ENCODE measurements around the gene ULK4.
A peak's percentile ranks its signal among the peaks of the same experiment; 100 is the strongest.

Gene ULK4

GRCh38 chr3:41222501-41222900 lies 739.4 kb downstream of the ULK4 start:
- H3K9ac ChIP-seq (ENCODE audit: low read depth, low read length): no peak overlapping the region
- H3K27me3 ChIP-seq (ENCODE audit: control insufficient read depth, insufficient read depth, low read length): no peaks in the 10 kb centered on the region
- H3K4me3 ChIP-seq (ENCODE audit: low read depth, low read length): no peak overlapping the region
- peaks cover 39% of the 10 kb centered on the region for H3K36me3 ChIP-seq (ENCODE audit: control insufficient read depth, insufficient read depth, low read length)
- H3K27ac ChIP-seq (ENCODE audit: low read depth, low read length): no peak overlapping the region
- H3K4me1 ChIP-seq (ENCODE audit: control insufficient read depth, insufficient read depth, low read length): peaks cover 4% of the 10 kb centered on the region; the same call in 1 of the 2 replicates
- H3K9me3 ChIP-seq (ENCODE audit: control insufficient read depth, insufficient read depth, low read length): no peaks in the 10 kb centered on the region

- no peak overlapping the region for H3K4me3 ChIP-seq (ENCODE audit: low read depth, low read length)
- H3K9me3 ChIP-seq (ENCODE audit: control insufficient read depth, insufficient read depth, low read length): no peaks in the 10 kb centered on the region
- peaks cover 34% of the 10 kb centered on the region for H3K36me3 ChIP-seq (ENCODE audit: control insufficient read depth, insufficient read depth, low read length)
Observed at GRCh38 chr3:41222012-41222411, 739.9 kb downstream of the ULK4 start.

GRCh38 chr3:41220906-41221677 lies 740.8 kb downstream of the ULK4 start:
- Histone ChIP-seq H3K27ac (ENCODE audit: low read depth, low read length) (no peak overlapping the region), H3K4me1 (ENCODE audit: control insufficient read depth, insufficient read depth, low read length) (peaks cover 17% of the 10 kb centered on the region), H3K4me3 (ENCODE audit: low read depth, low read length) (no peak overlapping the region), H3K27me3 (ENCODE audit: control insufficient read depth, insufficient read depth, low read length) (no peaks in the 10 kb centered on the region), H3K9ac (ENCODE audit: low read depth, low read length) (no peak overlapping the region), H3K36me3 (ENCODE audit: control insufficient read depth, insufficient read depth, low read length) (peaks cover 25% of the 10 kb centered on the region), H3K9me3 (ENCODE audit: control insufficient read depth, insufficient read depth, low read length) (no peaks in the 10 kb centered on the region)

More at GRCh38 chr3:41222012-41222411, 739.9 kb downstream of the ULK4 start:
- no peak overlapping the region for H3K27ac ChIP-seq (ENCODE audit: low read depth, low read length)
- H3K4me1 ChIP-seq (ENCODE audit: control insufficient read depth, insufficient read depth, low read length): peaks cover 8% of the 10 kb centered on the region
- H3K27me3 ChIP-seq (ENCODE audit: control insufficient read depth, insufficient read depth, low read length): no peaks in the 10 kb centered on the region
- H3K9ac ChIP-seq (ENCODE audit: low read depth, low read length): no peak overlapping the region

- Histone ChIP-seq H3K9me3 (ENCODE audit: control insufficient read depth, insufficient read depth, low read length) (no peaks in the 10 kb centered on the region), H3K27me3 (ENCODE audit: control insufficient read depth, insufficient read depth, low read length) (no peaks in the 10 kb centered on the region), H3K27ac (ENCODE audit: low read depth, low read length) (no peak overlapping the region), H3K4me1 (ENCODE audit: control insufficient read depth, insufficient read depth, low read length) (peaks cover 31% of the 10 kb centered on the region), H3K4me3 (ENCODE audit: low read depth, low read length) (no peak overlapping the region), H3K9ac (ENCODE audit: low read depth, low read length) (no peak overlapping the region), H3K36me3 (ENCODE audit: control insufficient read depth, insufficient read depth, low read length) (peaks cover 8% of the 10 kb centered on the region)
Observed at GRCh38 chr3:41219424-41219823, 742.5 kb downstream of the ULK4 start.

- Histone ChIP-seq H3K4me3 (ENCODE audit: low read depth, low read length) (no peak overlapping the region), H3K36me3 (ENCODE audit: control insufficient read depth, insufficient read depth, low read length) (no peaks in the 10 kb centered on the region), H3K27me3 (ENCODE audit: control insufficient read depth, insufficient read depth, low read length) (no peaks in the 10 kb centered on the region), H3K4me1 (ENCODE audit: control insufficient read depth, insufficient read depth, low read length) (peaks cover 55% of the 10 kb centered on the region), H3K9ac (ENCODE audit: low read depth, low read length) (no peak overlapping the region), H3K9me3 (ENCODE audit: control insufficient read depth, insufficient read depth, low read length) (no peaks in the 10 kb centered on the region), H3K27ac (ENCODE audit: low read depth, low read length) (peak overlapping the region; percentile 15)
Observed at GRCh38 chr3:41216993-41217392, 744.9 kb downstream of the ULK4 start.

- no peak overlapping the region for H3K9ac ChIP-seq (ENCODE audit: low read depth, low read length)
- no peaks in the 10 kb centered on the region for H3K36me3 ChIP-seq (ENCODE audit: control insufficient read depth, insufficient read depth, low read length)
- H3K4me1 ChIP-seq (ENCODE audit: control insufficient read depth, insufficient read depth, low read length): peaks cover 59% of the 10 kb centered on the region
- H3K27ac ChIP-seq (ENCODE audit: low read depth, low read length): no peak overlapping the region
- no peaks in the 10 kb centered on the region for H3K27me3 ChIP-seq (ENCODE audit: control insufficient read depth, insufficient read depth, low read length)
- H3K9me3 ChIP-seq (ENCODE audit: control insufficient read depth, insufficient read depth, low read length): no peaks in the 10 kb centered on the region
- H3K4me3 ChIP-seq (ENCODE audit: low read depth, low read length): no peak overlapping the region
Observed at GRCh38 chr3:41216422-41216821, 745.5 kb downstream of the ULK4 start.

GRCh38 chr3:41213588-41213987 lies 748.3 kb downstream of the ULK4 start:
- no peaks in the 10 kb centered on the region for H3K36me3 ChIP-seq (ENCODE audit: control insufficient read depth, insufficient read depth, low read length)
- H3K4me1 ChIP-seq (ENCODE audit: control insufficient read depth, insufficient read depth, low read length): peaks cover 60% of the 10 kb centered on the region
- no peak overlapping the region for H3K4me3 ChIP-seq (ENCODE audit: low read depth, low read length)

GRCh38 chr3:41212088-41212487 lies 749.8 kb downstream of the ULK4 start:
- peaks cover 69% of the 10 kb centered on the region for H3K4me1 ChIP-seq (ENCODE audit: control insufficient read depth, insufficient read depth, low read length)
- no peak overlapping the region for H3K9ac ChIP-seq (ENCODE audit: low read depth, low read length)
- no peaks in the 10 kb centered on the region for H3K9me3 ChIP-seq (ENCODE audit: control insufficient read depth, insufficient read depth, low read length)
- no peak overlapping the region for H3K27ac ChIP-seq (ENCODE audit: low read depth, low read length)
- H3K27me3 ChIP-seq (ENCODE audit: control insufficient read depth, insufficient read depth, low read length): no peaks in the 10 kb centered on the region
- no peak overlapping the region for H3K4me3 ChIP-seq (ENCODE audit: low read depth, low read length)
- H3K36me3 ChIP-seq (ENCODE audit: control insufficient read depth, insufficient read depth, low read length): no peaks in the 10 kb centered on the region

More at GRCh38 chr3:41213588-41213987, 748.3 kb downstream of the ULK4 start:
- H3K27ac ChIP-seq (ENCODE audit: low read depth, low read length): no peak overlapping the region
- H3K27me3 ChIP-seq (ENCODE audit: control insufficient read depth, insufficient read depth, low read length): no peaks in the 10 kb centered on the region
- no peak overlapping the region for H3K9ac ChIP-seq (ENCODE audit: low read depth, low read length)
- no peaks in the 10 kb centered on the region for H3K9me3 ChIP-seq (ENCODE audit: control insufficient read depth, insufficient read depth, low read length)

- Histone ChIP-seq H3K36me3 (ENCODE audit: control insufficient read depth, insufficient read depth, low read length) (no peaks in the 10 kb centered on the region), H3K9ac (ENCODE audit: low read depth, low read length) (no peak overlapping the region), H3K27me3 (ENCODE audit: control insufficient read depth, insufficient read depth, low read length) (no peaks in the 10 kb centered on the region), H3K4me3 (ENCODE audit: low read depth, low read length) (no peak overlapping the region), H3K9me3 (ENCODE audit: control insufficient read depth, insufficient read depth, low read length) (no peaks in the 10 kb centered on the region), H3K27ac (ENCODE audit: low read depth, low read length) (no peak overlapping the region), H3K4me1 (ENCODE audit: control insufficient read depth, insufficient read depth, low read length) (peaks cover 69% of the 10 kb centered on the region)
Observed at GRCh38 chr3:41210966-41211365, 750.9 kb downstream of the ULK4 start.

- no peak overlapping the region for H3K9ac ChIP-seq (ENCODE audit: low read depth, low read length)
- H3K4me1 ChIP-seq (ENCODE audit: control insufficient read depth, insufficient read depth, low read length): peaks cover 71% of the 10 kb centered on the region
- no peaks in the 10 kb centered on the region for H3K27me3 ChIP-seq (ENCODE audit: control insufficient read depth, insufficient read depth, low read length)
- H3K4me3 ChIP-seq (ENCODE audit: low read depth, low read length): no peak overlapping the region
- H3K9me3 ChIP-seq (ENCODE audit: control insufficient read depth, insufficient read depth, low read length): no peaks in the 10 kb centered on the region
- H3K36me3 ChIP-seq (ENCODE audit: control insufficient read depth, insufficient read depth, low read length): no peaks in the 10 kb centered on the region
- no peak overlapping the region for H3K27ac ChIP-seq (ENCODE audit: low read depth, low read length)
Observed at GRCh38 chr3:41209646-41210045, 752.3 kb downstream of the ULK4 start.

- H3K27ac ChIP-seq (ENCODE audit: low read depth, low read length): no peak overlapping the region
- H3K27me3 ChIP-seq (ENCODE audit: control insufficient read depth, insufficient read depth, low read length): no peaks in the 10 kb centered on the region
- H3K9me3 ChIP-seq (ENCODE audit: control insufficient read depth, insufficient read depth, low read length): no peaks in the 10 kb centered on the region
- no peak overlapping the region for H3K4me3 ChIP-seq (ENCODE audit: low read depth, low read length)
- peaks cover 71% of the 10 kb centered on the region for H3K4me1 ChIP-seq (ENCODE audit: control insufficient read depth, insufficient read depth, low read length)
- H3K9ac ChIP-seq (ENCODE audit: low read depth, low read length): no peak overlapping the region
- no peaks in the 10 kb centered on the region for H3K36me3 ChIP-seq (ENCODE audit: control insufficient read depth, insufficient read depth, low read length)
Observed at GRCh38 chr3:41208507-41209220, 753.2 kb downstream of the ULK4 start.
